ENCODE results near the gene HACE1. TPM values are rescaled to one million over a fixed set of nuclear protein-coding genes. Genes with fewer than 3 reads are reported as not detected.
"Not testable (repeated sequence)": the region's sequence is repeated elsewhere in the genome, so short reads cannot be mapped to it uniquely, and the experiment has no call there.

HACE1 gene
- total RNA-seq, 1 experiment from 2014 or later, result 12.7 TPM

DNA sequence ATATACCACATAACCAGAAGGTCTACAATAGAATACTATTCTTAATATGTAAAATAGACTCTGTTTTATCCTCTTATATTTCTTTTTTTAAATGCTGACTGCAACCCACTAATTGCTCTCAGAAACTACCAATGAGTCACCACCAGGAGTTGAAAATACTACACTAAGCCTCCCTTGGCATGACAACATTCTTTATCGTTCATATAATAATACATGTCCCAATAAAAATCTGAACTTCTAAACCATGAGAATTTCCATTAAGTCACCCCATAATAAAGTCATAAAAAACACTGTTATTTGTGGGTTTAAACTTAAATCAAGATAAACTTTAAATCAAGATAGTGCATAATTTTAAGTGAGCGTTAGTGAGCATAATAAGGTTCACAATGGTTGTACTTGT, 4.2 kb downstream of the HACE1 start:
- no peaks in the 10 kb centered on the region for H3K27me3 ChIP-seq (ENCODE audit: control insufficient read depth, insufficient read depth, low read length)
- H3K36me3 ChIP-seq (replicated peaks; ENCODE audit: control insufficient read depth, insufficient read depth, low read length), result no peaks in the 10 kb centered on the region; the same call in none of the 2 replicates
- no peak overlapping the region for H3K4me3 ChIP-seq (ENCODE audit: insufficient read depth, low read depth, low read length)
- DNase-seq, result no peak

DNA sequence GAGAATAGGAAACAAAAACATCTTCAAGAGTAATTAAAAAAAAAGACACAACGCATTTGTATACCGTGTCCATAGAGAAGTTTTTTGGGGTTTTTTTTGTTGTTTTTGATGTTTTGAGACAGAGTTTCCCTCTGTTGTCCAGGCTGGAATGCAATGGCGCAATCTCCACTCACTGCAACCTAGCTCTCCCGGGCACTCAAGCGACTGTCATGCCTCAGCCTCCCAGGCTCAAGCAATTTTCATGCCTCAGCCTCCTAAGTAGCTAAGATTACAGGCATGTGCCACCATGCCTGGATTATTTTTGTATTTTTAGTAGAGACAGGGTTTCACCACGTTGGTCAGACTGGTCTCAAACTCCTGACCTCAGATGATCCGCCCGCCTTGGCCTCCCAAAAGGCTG, 12.0 kb downstream of the HACE1 start:
- H3K4me3 ChIP-seq (ENCODE audit: insufficient read depth, low read depth, low read length); H3K36me3 ChIP-seq (replicated peaks; ENCODE audit: control insufficient read depth, insufficient read depth, low read length); H3K27me3 ChIP-seq (ENCODE audit: control insufficient read depth, insufficient read depth, low read length); DNase-seq: not testable (repeated sequence)

GRCh38 chr6:104843229-104843628, 16.5 kb downstream of the HACE1 start:
- DNase-seq, result no peak
- H3K27me3 ChIP-seq (ENCODE audit: control insufficient read depth, insufficient read depth, low read length), result no peaks in the 10 kb centered on the region
- no peaks in the 10 kb centered on the region for H3K36me3 ChIP-seq (replicated peaks; ENCODE audit: control insufficient read depth, insufficient read depth, low read length)
- no peak overlapping the region for H3K4me3 ChIP-seq (ENCODE audit: insufficient read depth, low read depth, low read length)

- H3K27me3 ChIP-seq (ENCODE audit: control insufficient read depth, insufficient read depth, low read length), result no peaks in the 10 kb centered on the region
- DNase-seq, result no peak
- no peak overlapping the region for H3K4me3 ChIP-seq (ENCODE audit: insufficient read depth, low read depth, low read length)
- peaks cover 4% of the 10 kb centered on the region; the same call in 1 of the 2 replicates for H3K36me3 ChIP-seq (replicated peaks; ENCODE audit: control insufficient read depth, insufficient read depth, low read length)
Observed at GRCh38 chr6:104837158-104837557, 22.6 kb downstream of the HACE1 start.

DNA sequence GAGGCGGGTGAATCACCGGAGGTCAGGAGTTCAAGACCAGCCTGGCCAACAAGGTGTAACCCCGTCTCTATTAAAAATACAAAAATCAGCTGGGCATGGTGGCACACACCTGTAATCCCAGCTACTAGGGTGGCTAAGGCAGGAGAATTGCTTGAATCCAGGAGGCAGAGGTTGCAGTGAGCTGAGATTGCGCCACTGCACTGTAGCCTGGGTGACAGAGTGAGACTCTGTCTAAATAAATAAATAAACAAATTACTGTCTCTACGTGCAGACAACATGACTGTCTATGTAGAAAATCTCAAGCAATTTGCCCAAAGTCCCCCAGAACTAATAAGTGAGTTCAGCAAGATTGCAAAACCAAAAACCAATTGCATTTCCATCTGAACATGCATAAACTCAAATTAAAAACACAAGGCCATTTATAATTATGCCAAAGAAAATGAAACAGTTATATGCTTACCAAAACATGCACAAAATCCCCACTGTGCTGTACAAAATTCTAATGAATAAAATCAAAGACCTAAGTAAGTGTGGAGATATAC, 23.2 kb downstream of the HACE1 start:
- DNase-seq; H3K27me3 ChIP-seq (ENCODE audit: control insufficient read depth, insufficient read depth, low read length); H3K4me3 ChIP-seq (ENCODE audit: insufficient read depth, low read depth, low read length); H3K36me3 ChIP-seq (replicated peaks; ENCODE audit: control insufficient read depth, insufficient read depth, low read length): not testable (repeated sequence)

GRCh38 chr6:104835782-104836181, 23.9 kb downstream of the HACE1 start:
- DNase-seq, result no peak
- Histone ChIP-seq H3K27me3 (ENCODE audit: control insufficient read depth, insufficient read depth, low read length) (no peaks in the 10 kb centered on the region), H3K4me3 (ENCODE audit: insufficient read depth, low read depth, low read length) (no peak overlapping the region), H3K36me3 (replicated peaks; ENCODE audit: control insufficient read depth, insufficient read depth, low read length) (peaks cover 4% of the 10 kb centered on the region; the same call in 1 of the 2 replicates)

GRCh38 chr6:104829183-104829958, 30.3 kb downstream of the HACE1 start:
- Histone ChIP-seq H3K27me3 (ENCODE audit: control insufficient read depth, insufficient read depth, low read length) (no peaks in the 10 kb centered on the region), H3K36me3 (replicated peaks; ENCODE audit: control insufficient read depth, insufficient read depth, low read length) (peaks cover 5% of the 10 kb centered on the region), H3K4me3 (ENCODE audit: insufficient read depth, low read depth, low read length) (no peak overlapping the region)
- no peak for DNase-seq

GRCh38 chr6:104828478-104828877, 31.2 kb downstream of the HACE1 start:
- Histone ChIP-seq H3K4me3 (ENCODE audit: insufficient read depth, low read depth, low read length) (no peak overlapping the region), H3K36me3 (replicated peaks; ENCODE audit: control insufficient read depth, insufficient read depth, low read length) (peaks cover 5% of the 10 kb centered on the region), H3K27me3 (ENCODE audit: control insufficient read depth, insufficient read depth, low read length) (no peaks in the 10 kb centered on the region)
- DNase-seq, result no peak

- H3K36me3 ChIP-seq (replicated peaks; ENCODE audit: control insufficient read depth, insufficient read depth, low read length); H3K4me3 ChIP-seq (ENCODE audit: insufficient read depth, low read depth, low read length); DNase-seq; H3K27me3 ChIP-seq (ENCODE audit: control insufficient read depth, insufficient read depth, low read length): not testable (repeated sequence)
Observed at GRCh38 chr6:104820820-104821219, 38.9 kb downstream of the HACE1 start.

- Histone ChIP-seq H3K36me3 (replicated peaks; ENCODE audit: control insufficient read depth, insufficient read depth, low read length) (no peaks in the 10 kb centered on the region; the same call in 1 of the 2 replicates), H3K27me3 (ENCODE audit: control insufficient read depth, insufficient read depth, low read length) (no peaks in the 10 kb centered on the region), H3K4me3 (ENCODE audit: insufficient read depth, low read depth, low read length) (no peak overlapping the region)
- no peak for DNase-seq
Observed at GRCh38 chr6:104816125-104816524, 43.6 kb downstream of the HACE1 start.

GRCh38 chr6:104814743-104815142, 45.0 kb downstream of the HACE1 start:
- no peaks in the 10 kb centered on the region; the same call in 1 of the 2 replicates for H3K36me3 ChIP-seq (replicated peaks; ENCODE audit: control insufficient read depth, insufficient read depth, low read length)
- H3K4me3 ChIP-seq (ENCODE audit: insufficient read depth, low read depth, low read length), result no peak overlapping the region
- no peak for DNase-seq
- H3K27me3 ChIP-seq (ENCODE audit: control insufficient read depth, insufficient read depth, low read length), result no peaks in the 10 kb centered on the region

- no peaks in the 10 kb centered on the region for H3K27me3 ChIP-seq (ENCODE audit: control insufficient read depth, insufficient read depth, low read length)
- no peak for DNase-seq
- H3K36me3 ChIP-seq (replicated peaks; ENCODE audit: control insufficient read depth, insufficient read depth, low read length), result no peaks in the 10 kb centered on the region; the same call in 1 of the 2 replicates
- H3K4me3 ChIP-seq (ENCODE audit: insufficient read depth, low read depth, low read length), result no peak overlapping the region
Observed at GRCh38 chr6:104813552-104813951, 46.2 kb downstream of the HACE1 start.

GRCh38 chr6:104809116-104809515, 50.6 kb downstream of the HACE1 start:
- DNase-seq, result no peak
- no peak overlapping the region for H3K4me3 ChIP-seq (ENCODE audit: insufficient read depth, low read depth, low read length)
- H3K27me3 ChIP-seq (ENCODE audit: control insufficient read depth, insufficient read depth, low read length), result no peaks in the 10 kb centered on the region
- H3K36me3 ChIP-seq (replicated peaks; ENCODE audit: control insufficient read depth, insufficient read depth, low read length), result no peaks in the 10 kb centered on the region

DNA sequence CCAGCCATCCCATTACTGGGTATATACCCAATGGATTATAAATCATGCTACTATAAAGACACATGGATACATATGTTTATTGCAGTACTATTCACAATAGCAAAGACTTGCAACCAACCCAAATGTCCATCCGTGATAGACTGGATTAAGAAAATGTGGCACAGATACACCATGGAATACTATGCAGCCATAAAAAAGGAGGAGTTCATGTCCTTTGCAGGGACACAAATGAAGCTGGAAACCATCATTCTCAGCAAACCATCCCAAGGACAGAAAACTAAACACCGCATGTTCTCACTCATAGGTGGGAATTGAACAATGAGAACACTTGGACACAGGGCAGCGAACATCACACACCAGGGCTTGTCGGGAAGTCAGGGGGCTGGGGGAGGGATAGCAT, 54.4 kb downstream of the HACE1 start:
- H3K36me3 ChIP-seq (replicated peaks; ENCODE audit: control insufficient read depth, insufficient read depth, low read length); DNase-seq; H3K27me3 ChIP-seq (ENCODE audit: control insufficient read depth, insufficient read depth, low read length); H3K4me3 ChIP-seq (ENCODE audit: insufficient read depth, low read depth, low read length): not testable (repeated sequence)

DNA sequence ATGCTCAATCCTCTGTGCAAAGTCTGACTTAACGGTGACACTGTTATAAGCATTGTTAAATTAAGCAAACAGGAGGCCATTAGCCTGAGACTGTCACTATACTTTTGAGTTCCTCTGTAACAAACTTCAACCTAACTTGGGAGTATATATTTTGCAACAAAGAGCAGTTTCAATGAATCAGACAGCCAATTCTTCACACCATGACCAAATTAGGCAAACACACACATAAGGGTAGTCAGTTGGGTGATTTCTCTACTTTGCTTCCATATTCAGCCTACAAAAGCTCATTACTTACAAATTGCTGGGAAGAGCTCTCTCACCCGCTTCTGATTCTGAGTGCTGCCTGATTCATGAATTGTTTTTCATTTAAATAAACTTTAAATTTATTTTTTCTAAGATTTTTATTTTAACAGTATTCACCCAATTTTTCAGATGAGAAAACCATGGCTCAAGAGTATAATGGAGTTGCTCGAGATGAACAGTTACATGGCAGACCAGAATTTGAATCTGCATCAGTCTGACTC, 60.5 kb downstream of the HACE1 start:
- H3K27me3 ChIP-seq (ENCODE audit: control insufficient read depth, insufficient read depth, low read length), result no peaks in the 10 kb centered on the region
- H3K4me3 ChIP-seq (ENCODE audit: insufficient read depth, low read depth, low read length), result no peak overlapping the region
- H3K36me3 ChIP-seq (replicated peaks; ENCODE audit: control insufficient read depth, insufficient read depth, low read length), result no peaks in the 10 kb centered on the region
- DNase-seq, result no peak

Data from H7 (cell line).